Measurements from ENCODE around the gene BTBD3. TPM values are rescaled to one million over a fixed set of nuclear protein-coding genes. Genes with fewer than 3 reads are reported as not detected.

The BTBD3 gene
- total and polyA plus RNA-seq, 12 donors, result 18.2 to 210 (median 49.3) TPM

GRCh38 chr20:11876555-11876954 lies 41.1 kb upstream of the BTBD3 start:
- Histone ChIP-seq H3K36me3 (replicated peaks in 1 of 2) (no peaks in the 10 kb centered on the region), H3K4me1 (replicated peaks in 1 of 2) (no peaks in the 10 kb centered on the region), H3K9me3 (replicated peaks in 1 of 3) (no peaks in the 10 kb centered on the region), H3K4me3 (no peak overlapping the region), H3K27me3 (no peaks in the 10 kb centered on the region), H3K27ac (no peak overlapping the region)
- intact Hi-C loops (cut with DNase I), result no loop called here
- DNase-seq, result no peak
- no peak for TF ChIP-seq CTCF (IDR thresholded peaks at IDR 0.05)
- TF ChIP-seq POLR2A (IDR thresholded peaks at IDR 0.05), result no peak

GRCh38 chr20:11880680-11881079 lies 37.0 kb upstream of the BTBD3 start:
- TF ChIP-seq CTCF (IDR thresholded peaks at IDR 0.05) (no peak), POLR2A (IDR thresholded peaks at IDR 0.05) (no peak)
- no peaks in the 10 kb centered on the region for H3K36me3 ChIP-seq (replicated peaks in 1 of 2)
- H3K9me3 ChIP-seq (replicated peaks in 1 of 3), result no peaks in the 10 kb centered on the region
- no peaks in the 10 kb centered on the region for H3K27me3 ChIP-seq
- no peak overlapping the region for H3K27ac ChIP-seq
- H3K4me1 ChIP-seq (replicated peaks in 1 of 2), result no peaks in the 10 kb centered on the region
- 81 to 92% (median 87%) methylated on average over 4 of the region's 4 CpGs for WGBS, 4 donors
- no peak for DNase-seq
- H3K4me3 ChIP-seq, result no peak overlapping the region
- intact Hi-C loops (cut with DNase I), result no loop called here

GRCh38 chr20:11881449-11881848 lies 36.2 kb upstream of the BTBD3 start:
- Histone ChIP-seq H3K27me3 (no peaks in the 10 kb centered on the region), H3K4me1 (replicated peaks in 1 of 2) (no peaks in the 10 kb centered on the region), H3K27ac (no peak overlapping the region), H3K4me3 (no peak overlapping the region), H3K36me3 (replicated peaks in 1 of 2) (no peaks in the 10 kb centered on the region), H3K9me3 (replicated peaks in 1 of 3) (no peaks in the 10 kb centered on the region)
- 70 to 81% (median 79%) methylated on average over 4 of the region's 4 CpGs for WGBS, 4 donors
- DNase-seq, result no peak
- intact Hi-C loops (cut with DNase I), result no loop called here
- TF ChIP-seq POLR2A (IDR thresholded peaks at IDR 0.05), result no peak
- TF ChIP-seq CTCF (IDR thresholded peaks at IDR 0.05), result no peak

GRCh38 chr20:11882651-11883050 lies 35.0 kb upstream of the BTBD3 start:
- H3K27me3 ChIP-seq, result no peaks in the 10 kb centered on the region
- WGBS, 4 donors, result 75 to 82% (median 78%) methylated on average over 7 of the region's 7 CpGs
- no peak overlapping the region for H3K4me3 ChIP-seq
- no peaks in the 10 kb centered on the region for H3K36me3 ChIP-seq (replicated peaks in 1 of 2)
- no peak for DNase-seq
- no peak for TF ChIP-seq CTCF (IDR thresholded peaks at IDR 0.05)
- TF ChIP-seq POLR2A (IDR thresholded peaks at IDR 0.05), result no peak
- H3K27ac ChIP-seq, result no peak overlapping the region
- no peaks in the 10 kb centered on the region for H3K9me3 ChIP-seq (replicated peaks in 1 of 3)
- intact Hi-C loops (cut with DNase I), result no loop called here
- H3K4me1 ChIP-seq (replicated peaks in 1 of 2), result no peaks in the 10 kb centered on the region

Measured in adrenal gland (tissue), 12 donors.